Lower lobe of right lung (tissue), 2 donors: Measurements from ENCODE around the gene PER3. TPM values are rescaled to one million over a fixed set of nuclear protein-coding genes. Genes with fewer than 3 reads are reported as not detected.

Experiments used
- ATAC-seq, 2 donors: fragments of 200-7000 bp; cut with Tn5 transposase; one replicate each; pipeline ENCODE4 v1.9.1; 2020 to 2022; ENCODE audit warnings: mild to moderate bottlenecking in 2 of 2, moderate library complexity in 2 of 2
- DNase-seq: peaks from one replicate; pipeline ENCODE4 v3.0.0-alpha.2; 2020
- H3K27ac ChIP-seq: fragments of 200-600 bp; one replicate; pipeline ENCODE4 v1.8.0; 2022
- H3K27me3 ChIP-seq: fragments of 200-600 bp; one replicate; pipeline ENCODE4 v1.8.0; 2022; ENCODE audit warnings: low read depth
- H3K36me3 ChIP-seq: fragments of 200-600 bp; one replicate; pipeline ENCODE4 v1.8.0; 2022; ENCODE audit warnings: mild to moderate bottlenecking
- H3K4me1 ChIP-seq: fragments of 200-600 bp; one replicate; pipeline ENCODE4 v1.8.0; 2022
- H3K4me3 ChIP-seq: fragments of 200-600 bp; one replicate; pipeline ENCODE4 v1.8.0; 2022; ENCODE audit warnings: mild to moderate bottlenecking
- H3K9me3 ChIP-seq: fragments of 200-600 bp; one replicate; pipeline ENCODE4 v1.8.0; 2022
- CTCF ChIP-seq: fragments of 200-600 bp; IDR thresholded peaks from one replicate; pipeline ENCODE4 v1.8.0; 2022; ENCODE audit warnings: antibody characterized with exemption, mild to moderate bottlenecking
- intact Hi-C: fragments of 100-400 bp; cut with DNase I; formaldehyde crosslinking; loops from one replicate; pipeline ENCODE4 v1.11.0; 2022
- total RNA-seq: library from RNA; stranded (reverse); fragmentation: NEBNext Ultra II Directional; extraction: Animal tissue kit (Norgen Biotek cat#: 25700); gene quantifications from one replicate; pipeline ENCODE4 v1.2.1, GENCODE V29; 2021
- donor health status: DM: no; HTN: yes; CAD: no; lungs with severe emphysema.

PER3 gene
- total RNA-seq, 1 donor from 2014 or later, result 35.6 TPM

GRCh38 chr1:7747605-7748004 lies 36.5 kb upstream of the PER3 start:
- H3K4me1 ChIP-seq, result peaks cover 5% of the 10 kb centered on the region
- no peak overlapping the region for H3K27ac ChIP-seq
- DNase-seq (no peak), ATAC-seq (no peak)
- H3K9me3 ChIP-seq, result no peaks in the 10 kb centered on the region
- intact Hi-C loops, result no loop called here
- no peak for TF ChIP-seq CTCF
- H3K27me3 ChIP-seq, result no peaks in the 10 kb centered on the region
- no peaks in the 10 kb centered on the region for H3K36me3 ChIP-seq
- no peak overlapping the region for H3K4me3 ChIP-seq

GRCh38 chr1:7749126-7749525 lies 35.0 kb upstream of the PER3 start:
- ATAC-seq (no peak), DNase-seq (no peak)
- H3K4me3 ChIP-seq, result no peak overlapping the region
- no peaks in the 10 kb centered on the region for H3K36me3 ChIP-seq
- H3K27ac ChIP-seq, result no peak overlapping the region
- TF ChIP-seq CTCF, result no peak
- H3K4me1 ChIP-seq, result peaks cover 18% of the 10 kb centered on the region
- intact Hi-C loops, result no loop called here
- H3K9me3 ChIP-seq, result no peaks in the 10 kb centered on the region
- no peaks in the 10 kb centered on the region for H3K27me3 ChIP-seq

GRCh38 chr1:7751174-7751573 lies 32.9 kb upstream of the PER3 start:
- intact Hi-C loops, result no loop called here
- Histone ChIP-seq H3K27me3 (no peaks in the 10 kb centered on the region), H3K36me3 (no peaks in the 10 kb centered on the region), H3K9me3 (no peaks in the 10 kb centered on the region), H3K27ac (no peak overlapping the region), H3K4me3 (no peak overlapping the region), H3K4me1 (peaks cover 18% of the 10 kb centered on the region)
- ATAC-seq (no peak), DNase-seq (no peak)
- TF ChIP-seq CTCF, result no peak

GRCh38 chr1:7752512-7753417 lies 31.3 kb upstream of the PER3 start:
- Histone ChIP-seq H3K27me3 (no peaks in the 10 kb centered on the region), H3K4me3 (peak overlapping the region; percentile 39), H3K36me3 (no peaks in the 10 kb centered on the region), H3K4me1 (peaks cover 18% of the 10 kb centered on the region), H3K27ac (no peak overlapping the region), H3K9me3 (no peaks in the 10 kb centered on the region)
- ATAC-seq (peak; percentile 72 to 84), DNase-seq (no peak)
- intact Hi-C loops, result no loop called here
- peak; percentile 77 for TF ChIP-seq CTCF

GRCh38 chr1:7753641-7754040 lies 30.4 kb upstream of the PER3 start:
- Histone ChIP-seq H3K27me3 (no peaks in the 10 kb centered on the region), H3K27ac (no peak overlapping the region), H3K4me1 (peaks cover 18% of the 10 kb centered on the region), H3K4me3 (no peak overlapping the region), H3K36me3 (no peaks in the 10 kb centered on the region), H3K9me3 (no peaks in the 10 kb centered on the region)
- ATAC-seq (no peak), DNase-seq (no peak)
- intact Hi-C loops, result no loop called here
- no peak for TF ChIP-seq CTCF
